Gastroesophageal sphincter (tissue), 3 donors: ENCODE results near the gene CSNK1G3.

ENCODE experiments used
- EP300 ChIP-seq: sonication (generic); formaldehyde crosslinking; IDR thresholded peaks from one replicate; pipeline ENCODE4 v1.6.1; 2017; ENCODE audit warnings: antibody characterized with exemption, mild to moderate bottlenecking
- POLR2A ChIP-seq, 2 donors: fragments of 450-650 bp; IDR thresholded peaks; one replicate each; pipeline ENCODE4 v1.6.1; 2017; ENCODE audit warnings: antibody characterized with exemption in 2 of 2, mild to moderate bottlenecking in 2 of 2, moderate library complexity in 1 of 2
- TF ChIP-seq, protein P1 (sequence below), 4 experiments: fragments of 200-600 bp in 2 of 4; fragments of 450-650 bp in 2 of 4; sonication (generic) in 1 of 4; IDR thresholded peaks; one replicate each; pipeline ENCODE4 v1.5.1; 2017 to 2019; ENCODE audit warnings: antibody characterized with exemption in 4 of 4, mild to moderate bottlenecking in 2 of 4, moderate library complexity in 2 of 4

DNA sequence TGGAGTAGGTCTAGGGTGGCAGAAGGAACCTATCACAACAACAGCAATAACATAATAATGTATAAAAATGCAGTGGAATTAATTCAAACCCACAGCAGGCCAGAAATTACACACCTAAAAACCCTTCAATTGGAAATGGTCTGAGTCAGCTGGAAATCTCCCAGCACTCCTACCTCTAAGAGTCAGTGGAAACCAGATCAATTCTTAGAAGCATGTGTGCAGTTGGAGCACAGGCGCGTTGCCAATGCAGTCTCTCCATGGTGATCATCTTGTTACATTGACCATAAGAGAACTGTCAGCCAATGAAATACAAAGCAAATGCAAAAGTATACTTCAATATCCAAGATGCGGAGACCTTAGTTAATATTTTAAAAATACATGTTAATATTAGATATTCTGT lies 15.1 kb upstream of the CSNK1G3 start:
- no peak for TF ChIP-seq POLR2A (IDR thresholded peaks at IDR 0.05)
- TF ChIP-seq, protein P1, sequence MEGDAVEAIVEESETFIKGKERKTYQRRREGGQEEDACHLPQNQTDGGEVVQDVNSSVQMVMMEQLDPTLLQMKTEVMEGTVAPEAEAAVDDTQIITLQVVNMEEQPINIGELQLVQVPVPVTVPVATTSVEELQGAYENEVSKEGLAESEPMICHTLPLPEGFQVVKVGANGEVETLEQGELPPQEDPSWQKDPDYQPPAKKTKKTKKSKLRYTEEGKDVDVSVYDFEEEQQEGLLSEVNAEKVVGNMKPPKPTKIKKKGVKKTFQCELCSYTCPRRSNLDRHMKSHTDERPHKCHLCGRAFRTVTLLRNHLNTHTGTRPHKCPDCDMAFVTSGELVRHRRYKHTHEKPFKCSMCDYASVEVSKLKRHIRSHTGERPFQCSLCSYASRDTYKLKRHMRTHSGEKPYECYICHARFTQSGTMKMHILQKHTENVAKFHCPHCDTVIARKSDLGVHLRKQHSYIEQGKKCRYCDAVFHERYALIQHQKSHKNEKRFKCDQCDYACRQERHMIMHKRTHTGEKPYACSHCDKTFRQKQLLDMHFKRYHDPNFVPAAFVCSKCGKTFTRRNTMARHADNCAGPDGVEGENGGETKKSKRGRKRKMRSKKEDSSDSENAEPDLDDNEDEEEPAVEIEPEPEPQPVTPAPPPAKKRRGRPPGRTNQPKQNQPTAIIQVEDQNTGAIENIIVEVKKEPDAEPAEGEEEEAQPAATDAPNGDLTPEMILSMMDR (IDR thresholded peaks at IDR 0.05): no peak
- TF ChIP-seq EP300: no peak
